GM19467 (cell line): Measurements from ENCODE around the gene UBE2Z.
"Not testable (repeated sequence)": the region's sequence is repeated elsewhere in the genome, so short reads cannot be mapped to it uniquely, and the experiment has no call there.

Experiments
- ATAC-seq: cut with Tn5 transposase; IDR thresholded peaks from one replicate; pipeline ENCODE4 v1.9.1; 2021; ENCODE audit warnings: mild to moderate bottlenecking, moderate library complexity; ENCODE audit not compliant: unreplicated experiment

The UBE2Z gene

GRCh38 chr17:48903401-48903800, 4.8 kb upstream of the UBE2Z start:
- no peak for ATAC-seq

- no peak for ATAC-seq
Measured at GRCh38 chr17:48904428-48904827, 3.8 kb upstream of the UBE2Z start.

- no peak for ATAC-seq
Measured at GRCh38 chr17:48905987-48906515, 2.2 kb upstream of the UBE2Z start.

GRCh38 chr17:48907713-48908046, 527 bp upstream of the UBE2Z start:
- ATAC-seq = no peak

GRCh38 chr17:48908853-48909394, 717 bp downstream of the UBE2Z start:
- peak; percentile 37 for ATAC-seq

- no peak for ATAC-seq
Measured at GRCh38 chr17:48909783-48910182, 1.6 kb downstream of the UBE2Z start.

- no peak for ATAC-seq
Measured at GRCh38 chr17:48910370-48910769, 2.2 kb downstream of the UBE2Z start.

GRCh38 chr17:48912476-48912875, 4.3 kb downstream of the UBE2Z start:
- no peak for ATAC-seq

GRCh38 chr17:48915459-48916282, 7.5 kb downstream of the UBE2Z start:
- ATAC-seq = peak; percentile 70

- ATAC-seq = no peak
Measured at GRCh38 chr17:48925251-48925990, 17.2 kb downstream of the UBE2Z start.

GRCh38 chr17:48925991-48926342, 17.8 kb downstream of the UBE2Z start:
- no peak for ATAC-seq

GRCh38 chr17:48927978-48928745, 20.0 kb downstream of the UBE2Z start:
- ATAC-seq = no peak

GRCh38 chr17:48928876-48929811, 20.9 kb downstream of the UBE2Z start:
- no peak for ATAC-seq

- ATAC-seq = no peak
Measured at GRCh38 chr17:48929812-48930165, 21.6 kb downstream of the UBE2Z start.

- no peak for ATAC-seq
Measured at GRCh38 chr17:48930435-48930873, 22.2 kb downstream of the UBE2Z start.

GRCh38 chr17:48933035-48933434, 24.8 kb downstream of the UBE2Z start:
- no peak for ATAC-seq

GRCh38 chr17:48944515-48945260, 36.5 kb downstream of the UBE2Z start, which contains the start of gene SNF8:
Gene SNF8, minus strand, starts transcription at chr17:48944842. Its CDS starts 108 bp downstream, at chr17:48944734.
- peak; percentile 78 for ATAC-seq

- ATAC-seq = not testable (repeated sequence)
Measured at GRCh38 chr17:48945261-48945651, 37.0 kb downstream of the UBE2Z start.

- ATAC-seq = no peak
Measured at GRCh38 chr17:48951572-48951971, 43.4 kb downstream of the UBE2Z start.
